ENCODE results near the gene SPINK8. TPM values are rescaled to one million over a fixed set of nuclear protein-coding genes. Genes with fewer than 3 reads are reported as not detected.

Gene SPINK8
- total and polyA plus RNA-seq, 2 donors (not counting 1 experiment from before 2014, with no cell fraction given): not detected

DNA sequence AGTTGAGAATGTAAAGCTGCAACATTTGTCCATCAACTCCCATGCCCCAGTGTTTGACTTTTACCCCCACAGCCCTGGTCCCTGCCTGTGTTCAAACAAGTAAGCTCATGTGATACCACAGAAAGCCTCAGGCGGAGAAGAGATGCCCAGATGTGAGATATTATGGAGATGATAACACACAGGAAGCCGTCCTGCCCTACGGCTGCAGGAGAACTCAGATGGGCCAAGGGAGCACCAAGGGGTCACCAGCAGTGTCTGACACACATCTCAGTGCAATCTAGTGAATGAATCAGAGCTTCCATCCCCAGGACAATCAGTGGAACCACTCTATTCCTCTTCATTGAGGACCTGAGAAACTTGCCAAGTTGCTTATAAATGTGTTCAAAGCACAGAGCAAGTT is 14.0 kb upstream of the SPINK8 start:
- ATAC-seq (ENCODE audit: low read depth) (no peak), DNase-seq (no peak)
- H3K36me3 ChIP-seq (replicated peaks in 1 of 2; ENCODE audit: control extremely low read depth in 1 of 2, control insufficient read depth in 1 of 2, extremely low read depth in 1 of 2, insufficient read depth in 2 of 2, low read length in 1 of 2): no peaks in the 10 kb centered on the region
- no peaks in the 10 kb centered on the region for H4K20me1 ChIP-seq (ENCODE audit: control insufficient read depth, insufficient read depth, low read length, poor library complexity, severe bottlenecking)
- ChIA-PET CTCF (no interaction called here), POLR2A (no interaction called here)
- H2AFZ ChIP-seq (ENCODE audit: insufficient read depth, low read depth, low read length, poor library complexity, severe bottlenecking): no peak overlapping the region
- no peaks in the 10 kb centered on the region for H3K4me1 ChIP-seq (ENCODE audit: control insufficient read depth in 2 of 2, insufficient read depth in 2 of 2, low read length in 2 of 2)
- no peaks in the 10 kb centered on the region for H3K9me3 ChIP-seq (ENCODE audit: control extremely low read depth in 1 of 3, control insufficient read depth in 2 of 3, insufficient read depth in 1 of 3, low read length in 2 of 3)
- Mint-ChIP-seq H3K9me3 (ENCODE audit: insufficient read depth) (no peaks in the 10 kb centered on the region), H3K27ac (no peak overlapping the region), H3K4me1 (no peaks in the 10 kb centered on the region), H3K4me3 (no peak overlapping the region), H3K27me3 (peaks cover 15% of the 10 kb centered on the region)
- WGBS (ENCODE audit: insufficient coverage): 96% methylated on average over 3 of the region's 3 CpGs
- intact Hi-C loops (cut with micrococcal nuclease): no loop called here
- H3K4me2 ChIP-seq (replicated peaks; ENCODE audit: low read depth, low read length, poor library complexity, severe bottlenecking): no peak overlapping the region
- no peak overlapping the region for H3K4me3 ChIP-seq (ENCODE audit: control extremely low read depth in 1 of 5, extremely low read depth in 1 of 5, insufficient read depth in 1 of 5, low read depth in 2 of 5, low read length in 4 of 5)
- H3K27me3 ChIP-seq (replicated peaks in 1 of 4; ENCODE audit: control extremely low read depth in 1 of 4, control insufficient read depth in 3 of 4, insufficient read depth in 4 of 4, low read length in 3 of 4): peaks cover 0 to 4% (median 2%) of the 10 kb centered on the region in 4 experiments
- TF ChIP-seq CTCF (IDR thresholded peaks at IDR 0.05) (no peak), EZH2 (IDR thresholded peaks at IDR 0.05; ENCODE audit: borderline replicate concordance, insufficient read depth, low read depth, low read length, poor library complexity, severe bottlenecking) (no peak)
- H3K9ac ChIP-seq (ENCODE audit: low read length): no peak overlapping the region
- no peak overlapping the region for H3K27ac ChIP-seq (ENCODE audit: low read length in 2 of 2)
- H3K79me2 ChIP-seq (ENCODE audit: control insufficient read depth, insufficient read depth, low read length): no peaks in the 10 kb centered on the region

- Histone ChIP-seq H3K9me3 (ENCODE audit: control extremely low read depth in 1 of 3, control insufficient read depth in 2 of 3, insufficient read depth in 1 of 3, low read length in 2 of 3) (no peaks in the 10 kb centered on the region), H3K36me3 (replicated peaks in 1 of 2; ENCODE audit: control extremely low read depth in 1 of 2, control insufficient read depth in 1 of 2, extremely low read depth in 1 of 2, insufficient read depth in 2 of 2, low read length in 1 of 2) (no peaks in the 10 kb centered on the region), H3K4me1 (ENCODE audit: control insufficient read depth in 2 of 2, insufficient read depth in 2 of 2, low read length in 2 of 2) (no peaks in the 10 kb centered on the region), H3K27ac (ENCODE audit: low read length in 2 of 2) (no peak overlapping the region), H3K4me2 (replicated peaks; ENCODE audit: low read depth, low read length, poor library complexity, severe bottlenecking) (no peak overlapping the region), H2AFZ (ENCODE audit: insufficient read depth, low read depth, low read length, poor library complexity, severe bottlenecking) (no peak overlapping the region), H3K79me2 (ENCODE audit: control insufficient read depth, insufficient read depth, low read length) (no peaks in the 10 kb centered on the region), H3K4me3 (ENCODE audit: control extremely low read depth in 1 of 5, extremely low read depth in 1 of 5, insufficient read depth in 1 of 5, low read depth in 2 of 5, low read length in 4 of 5) (no peak overlapping the region), H3K27me3 (replicated peaks in 1 of 4; ENCODE audit: control extremely low read depth in 1 of 4, control insufficient read depth in 3 of 4, insufficient read depth in 4 of 4, low read length in 3 of 4) (peaks cover 0 to 4% (median 2%) of the 10 kb centered on the region in 4 experiments), H3K9ac (ENCODE audit: low read length) (no peak overlapping the region), H4K20me1 (ENCODE audit: control insufficient read depth, insufficient read depth, low read length, poor library complexity, severe bottlenecking) (no peaks in the 10 kb centered on the region)
- POLR2A ChIA-PET: interaction anchor here (0.7 kb wide), 1 partner anchor 1160 kb away, joined by 3 read pairs; no protein-coding TSS in a partner anchor
- DNase-seq (no peak), ATAC-seq (ENCODE audit: low read depth) (no peak)
- CTCF ChIA-PET: no interaction called here
- Mint-ChIP-seq H3K27me3 (peaks cover 9% of the 10 kb centered on the region), H3K4me1 (no peaks in the 10 kb centered on the region), H3K4me3 (no peak overlapping the region), H3K9me3 (ENCODE audit: insufficient read depth) (no peaks in the 10 kb centered on the region), H3K27ac (no peak overlapping the region)
- intact Hi-C loops (cut with micrococcal nuclease): no loop called here
- 89% methylated on average over 1 of the region's 2 CpGs for WGBS (ENCODE audit: insufficient coverage)
- no peak for TF ChIP-seq CTCF (IDR thresholded peaks at IDR 0.05)
- TF ChIP-seq EZH2 (IDR thresholded peaks at IDR 0.05; ENCODE audit: borderline replicate concordance, insufficient read depth, low read depth, low read length, poor library complexity, severe bottlenecking): no peak
Measured at GRCh38 chr3:48345946-48346572, 12.6 kb upstream of the SPINK8 start.

Measured in B cell (primary cell).